ENCODE data around the gene GADD45A.

GRCh38 chr1:67662884-67663283 is 22.1 kb upstream of the GADD45A start:
- TF ChIP-seq YY1 (IDR thresholded peaks at IDR 0.05; ENCODE audit: low read depth) (no peak), CTCF (IDR thresholded peaks at IDR 0.05) (no peak), NRF1 (IDR thresholded peaks at IDR 0.05; ENCODE audit: low read depth, low read length) (no peak), IRF3 (IDR thresholded peaks at IDR 0.05; ENCODE audit: low read depth, low read length) (no peak), MEF2A (IDR thresholded peaks at IDR 0.05; ENCODE audit: borderline replicate concordance, low read depth) (no peak), USF2 (IDR thresholded peaks at IDR 0.05; ENCODE audit: borderline replicate concordance, low read depth, low read length) (no peak), RXRA (IDR thresholded peaks at IDR 0.05; ENCODE audit: borderline replicate concordance, low read depth) (no peak), RAD21 (IDR thresholded peaks at IDR 0.05; ENCODE audit: low read length) (no peak), TAF1 (IDR thresholded peaks at IDR 0.05; ENCODE audit: borderline replicate concordance, low read depth, low read length) (no peak), USF1 (IDR thresholded peaks at IDR 0.05; ENCODE audit: borderline replicate concordance, low read depth) (no peak), GABPA (IDR thresholded peaks at IDR 0.05; ENCODE audit: low read depth) (no peak), TCF12 (IDR thresholded peaks at IDR 0.05) (no peak), TEAD4 (IDR thresholded peaks at IDR 0.05; ENCODE audit: borderline replicate concordance, insufficient read depth) (no peak), FOXJ3 (CRISPR knock-in tag; IDR thresholded peaks at IDR 0.05) (no peak)

All from SK-N-SH (cell line).